Activated T-helper 17 cell treated with anti-CD3 and anti-CD28 coated beads, Interleukin-2, amount 50 U/mL, for 72 hours (primary cell): Measurements from ENCODE around the gene FRMD4A. TPM values are rescaled to one million over a fixed set of nuclear protein-coding genes. Genes with fewer than 3 reads are reported as not detected.

Experiments used
- ATAC-seq: fragments of 150-1000 bp; cut with Tn5 transposase; replicated peaks from 2 replicates; pipeline ENCODE4 v1.10.0; 2021; ENCODE audit warnings: mild to moderate bottlenecking, moderate library complexity
- H3K27ac Mint-ChIP-seq: one replicate; pipeline ENCODE4 v1.8.0; 2022; ENCODE audit warnings: mixed read lengths
- H3K27me3 Mint-ChIP-seq: one replicate; pipeline ENCODE4 v1.8.0; 2022; ENCODE audit warnings: mixed read lengths
- H3K36me3 Mint-ChIP-seq: one replicate; pipeline ENCODE4 v1.8.0; 2022; ENCODE audit warnings: low read depth, mild to moderate bottlenecking, mixed read lengths
- H3K4me1 Mint-ChIP-seq: one replicate; pipeline ENCODE4 v1.8.0; 2022; ENCODE audit warnings: mixed read lengths
- H3K4me3 Mint-ChIP-seq: one replicate; pipeline ENCODE4 v1.8.0; 2022; ENCODE audit warnings: mild to moderate bottlenecking, mixed read lengths
- H3K9me3 Mint-ChIP-seq: one replicate; pipeline ENCODE4 v1.8.0; 2022; ENCODE audit warnings: mixed read lengths
- total RNA-seq, 2 donors: library from RNA; stranded (reverse); gene quantifications; one replicate each; pipeline ENCODE4 v1.2.3, GENCODE V29; 2022

The FRMD4A gene
- total RNA-seq, 2 donors from 2014 or later, result 0.69 to 2.0 TPM

DNA sequence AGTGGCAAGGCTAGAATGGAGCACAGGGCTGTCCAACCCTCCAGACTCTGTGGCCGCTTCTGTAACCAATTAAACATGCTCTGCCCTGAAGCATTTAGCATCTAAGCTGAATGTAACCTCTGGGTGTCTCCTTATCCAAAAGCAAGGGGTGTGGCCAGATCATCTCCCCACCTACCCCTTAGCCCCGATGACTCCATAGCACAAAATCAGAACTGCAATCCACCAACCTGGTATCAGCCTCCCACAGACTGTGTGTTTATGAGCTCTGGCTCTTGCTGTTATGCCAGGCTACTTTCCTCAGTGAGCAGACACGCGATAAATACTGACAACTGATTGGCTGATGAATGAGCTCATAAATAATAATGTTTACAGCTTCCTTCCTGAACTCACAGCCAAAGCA, 3.2 kb downstream of the FRMD4A start:
- Mint-ChIP-seq H3K4me1 (no peaks in the 10 kb centered on the region), H3K36me3 (no peaks in the 10 kb centered on the region), H3K9me3 (no peaks in the 10 kb centered on the region), H3K27ac (no peak overlapping the region), H3K4me3 (no peak overlapping the region), H3K27me3 (peaks cover 38% of the 10 kb centered on the region)
- no peak for ATAC-seq

DNA sequence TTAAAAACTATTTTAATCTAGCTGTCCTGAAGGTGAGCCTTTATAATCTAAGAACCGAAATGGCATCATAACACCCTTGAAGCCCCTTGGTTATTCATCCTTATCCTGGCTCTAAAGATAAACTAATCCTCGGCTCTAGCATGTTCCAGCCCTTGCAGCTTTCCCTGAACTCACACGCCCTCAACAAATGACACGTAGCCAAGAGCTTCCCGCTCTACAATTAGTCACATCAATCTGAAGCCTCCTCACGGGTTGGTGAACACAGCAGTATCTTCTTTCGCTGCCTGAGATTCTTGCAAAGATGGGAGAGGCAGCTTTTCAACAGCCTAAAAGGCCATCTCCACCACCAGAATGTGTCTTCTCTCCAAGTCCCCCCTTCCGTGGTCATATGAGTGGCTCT, 4.1 kb downstream of the FRMD4A start:
- no peaks in the 10 kb centered on the region for H3K4me1 Mint-ChIP-seq
- no peak overlapping the region for H3K27ac Mint-ChIP-seq
- H3K4me3 Mint-ChIP-seq, result no peak overlapping the region
- H3K36me3 Mint-ChIP-seq, result no peaks in the 10 kb centered on the region
- ATAC-seq, result no peak
- peaks cover 38% of the 10 kb centered on the region for H3K27me3 Mint-ChIP-seq
- no peaks in the 10 kb centered on the region for H3K9me3 Mint-ChIP-seq

GRCh38 chr10:14325325-14325955, 5.3 kb downstream of the FRMD4A start:
- H3K4me3 Mint-ChIP-seq, result no peak overlapping the region
- H3K27me3 Mint-ChIP-seq, result peaks cover 39% of the 10 kb centered on the region
- no peaks in the 10 kb centered on the region for H3K9me3 Mint-ChIP-seq
- no peak for ATAC-seq
- H3K27ac Mint-ChIP-seq, result no peak overlapping the region
- no peaks in the 10 kb centered on the region for H3K4me1 Mint-ChIP-seq
- no peaks in the 10 kb centered on the region for H3K36me3 Mint-ChIP-seq

GRCh38 chr10:14322526-14323188, 8.1 kb downstream of the FRMD4A start:
- no peak for ATAC-seq
- Mint-ChIP-seq H3K4me1 (no peaks in the 10 kb centered on the region), H3K4me3 (no peak overlapping the region), H3K27ac (no peak overlapping the region), H3K36me3 (no peaks in the 10 kb centered on the region), H3K9me3 (no peaks in the 10 kb centered on the region), H3K27me3 (peaks cover 34% of the 10 kb centered on the region)

GRCh38 chr10:14318007-14318406, 12.7 kb downstream of the FRMD4A start:
- H3K4me1 Mint-ChIP-seq, result no peaks in the 10 kb centered on the region
- H3K36me3 Mint-ChIP-seq, result no peaks in the 10 kb centered on the region
- peaks cover 3% of the 10 kb centered on the region for H3K9me3 Mint-ChIP-seq
- H3K27me3 Mint-ChIP-seq, result peaks cover 38% of the 10 kb centered on the region
- H3K27ac Mint-ChIP-seq, result no peak overlapping the region
- no peak overlapping the region for H3K4me3 Mint-ChIP-seq
- no peak for ATAC-seq

DNA sequence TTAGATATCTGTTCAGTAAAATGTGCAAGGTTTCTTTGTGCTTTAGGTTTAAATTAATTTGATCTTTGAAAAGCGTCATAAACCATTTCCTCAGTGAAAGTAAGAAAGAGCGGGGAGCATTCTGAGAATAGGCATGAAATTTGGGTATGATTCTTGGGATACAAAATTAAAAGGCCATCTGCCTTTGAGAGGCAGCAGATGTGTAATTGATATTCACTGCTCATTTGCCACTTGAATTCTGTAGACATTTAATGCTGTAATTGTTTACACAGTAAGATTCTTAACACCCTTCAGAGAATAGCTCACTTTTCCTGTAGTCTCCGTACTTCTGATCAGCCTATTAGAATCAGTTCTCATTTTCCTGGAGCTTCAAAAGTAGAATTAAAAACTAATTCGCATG, 18.7 kb downstream of the FRMD4A start:
- no peak overlapping the region for H3K4me3 Mint-ChIP-seq
- peaks cover 3% of the 10 kb centered on the region for H3K9me3 Mint-ChIP-seq
- no peak overlapping the region for H3K27ac Mint-ChIP-seq
- no peaks in the 10 kb centered on the region for H3K36me3 Mint-ChIP-seq
- H3K4me1 Mint-ChIP-seq, result no peaks in the 10 kb centered on the region
- ATAC-seq, result no peak
- H3K27me3 Mint-ChIP-seq, result peaks cover 35% of the 10 kb centered on the region

GRCh38 chr10:14311206-14311957, 19.3 kb downstream of the FRMD4A start:
- H3K36me3 Mint-ChIP-seq, result no peaks in the 10 kb centered on the region
- H3K4me3 Mint-ChIP-seq, result no peak overlapping the region
- peaks cover 3% of the 10 kb centered on the region for H3K9me3 Mint-ChIP-seq
- no peak for ATAC-seq
- peaks cover 33% of the 10 kb centered on the region for H3K27me3 Mint-ChIP-seq
- H3K4me1 Mint-ChIP-seq, result no peaks in the 10 kb centered on the region
- no peak overlapping the region for H3K27ac Mint-ChIP-seq

- Mint-ChIP-seq H3K27ac (no peak overlapping the region), H3K4me3 (no peak overlapping the region), H3K27me3 (peaks cover 28% of the 10 kb centered on the region), H3K4me1 (no peaks in the 10 kb centered on the region), H3K9me3 (peaks cover under 1% of the 10 kb centered on the region), H3K36me3 (no peaks in the 10 kb centered on the region)
- ATAC-seq, result no peak
Observed at GRCh38 chr10:14309593-14309992, 21.1 kb downstream of the FRMD4A start.

GRCh38 chr10:14306190-14306589, 24.5 kb downstream of the FRMD4A start:
- H3K4me1 Mint-ChIP-seq, result no peaks in the 10 kb centered on the region
- H3K27me3 Mint-ChIP-seq, result peaks cover 30% of the 10 kb centered on the region
- no peaks in the 10 kb centered on the region for H3K36me3 Mint-ChIP-seq
- H3K27ac Mint-ChIP-seq, result no peak overlapping the region
- no peak for ATAC-seq
- H3K4me3 Mint-ChIP-seq, result no peak overlapping the region
- no peaks in the 10 kb centered on the region for H3K9me3 Mint-ChIP-seq

- H3K36me3 Mint-ChIP-seq, result no peaks in the 10 kb centered on the region
- H3K4me3 Mint-ChIP-seq, result no peak overlapping the region
- H3K9me3 Mint-ChIP-seq, result no peaks in the 10 kb centered on the region
- H3K27me3 Mint-ChIP-seq, result peaks cover 20% of the 10 kb centered on the region
- no peaks in the 10 kb centered on the region for H3K4me1 Mint-ChIP-seq
- no peak overlapping the region for H3K27ac Mint-ChIP-seq
- no peak for ATAC-seq
Observed at GRCh38 chr10:14304046-14304445, 26.7 kb downstream of the FRMD4A start.

- ATAC-seq, result no peak
- Mint-ChIP-seq H3K4me1 (no peaks in the 10 kb centered on the region), H3K27me3 (peaks cover 23% of the 10 kb centered on the region), H3K27ac (no peak overlapping the region), H3K36me3 (no peaks in the 10 kb centered on the region), H3K4me3 (no peak overlapping the region), H3K9me3 (no peaks in the 10 kb centered on the region)
Observed at GRCh38 chr10:14302035-14302434, 28.7 kb downstream of the FRMD4A start.

- H3K9me3 Mint-ChIP-seq, result no peaks in the 10 kb centered on the region
- H3K27ac Mint-ChIP-seq, result no peak overlapping the region
- H3K4me1 Mint-ChIP-seq, result no peaks in the 10 kb centered on the region
- H3K27me3 Mint-ChIP-seq, result peaks cover 23% of the 10 kb centered on the region
- no peak overlapping the region for H3K4me3 Mint-ChIP-seq
- no peak for ATAC-seq
- H3K36me3 Mint-ChIP-seq, result no peaks in the 10 kb centered on the region
Observed at GRCh38 chr10:14299556-14299955, 31.2 kb downstream of the FRMD4A start.

- Mint-ChIP-seq H3K36me3 (no peaks in the 10 kb centered on the region), H3K27ac (no peak overlapping the region), H3K27me3 (peaks cover 16% of the 10 kb centered on the region), H3K9me3 (peaks cover 5% of the 10 kb centered on the region), H3K4me1 (no peaks in the 10 kb centered on the region), H3K4me3 (no peak overlapping the region)
- no peak for ATAC-seq
Observed at GRCh38 chr10:14296065-14296709, 34.5 kb downstream of the FRMD4A start.

GRCh38 chr10:14294347-14295059, 36.2 kb downstream of the FRMD4A start:
- no peaks in the 10 kb centered on the region for H3K4me1 Mint-ChIP-seq
- no peaks in the 10 kb centered on the region for H3K36me3 Mint-ChIP-seq
- no peak overlapping the region for H3K4me3 Mint-ChIP-seq
- H3K9me3 Mint-ChIP-seq, result peaks cover 5% of the 10 kb centered on the region
- no peak for ATAC-seq
- H3K27ac Mint-ChIP-seq, result no peak overlapping the region
- peaks cover 19% of the 10 kb centered on the region for H3K27me3 Mint-ChIP-seq
